Skin of body (tissue), 2 donors: ENCODE results near the gene CACNA1S. TPM values are rescaled to one million over a fixed set of nuclear protein-coding genes. Genes with fewer than 3 reads are reported as not detected.

Experiments
- DNase-seq: peaks from one replicate; lab custom pipeline; 2025; lab: John Stamatoyannopoulos, UW
- total RNA-seq: library from RNA; depleted of rRNA; stranded (reverse); fragments of >200 nt; gene quantifications from one replicate; pipeline ENCODE4 v1.2.3, GENCODE V29; 2014

The CACNA1S gene
- total RNA-seq, 1 donor from 2014 or later = 5.3 TPM

DNA sequence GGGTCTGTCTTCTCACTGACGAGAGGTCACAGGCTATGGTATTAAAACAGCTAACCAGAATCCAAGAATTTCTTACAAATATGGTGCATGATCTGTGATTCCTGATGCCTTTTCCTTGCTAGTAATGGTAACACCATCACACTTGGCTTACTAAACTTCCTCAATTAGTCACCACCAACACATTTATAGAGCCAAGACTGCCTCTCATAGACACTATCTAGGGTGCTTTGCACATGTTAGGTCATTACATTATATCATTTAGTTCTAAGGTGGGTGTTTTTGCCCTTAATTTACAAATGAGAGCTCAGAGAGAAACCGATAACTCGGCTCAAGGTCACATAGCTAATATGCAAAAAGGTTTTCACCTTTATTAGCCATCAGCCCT, 97.4 kb downstream of the CACNA1S start:
- no peak for DNase-seq

DNA sequence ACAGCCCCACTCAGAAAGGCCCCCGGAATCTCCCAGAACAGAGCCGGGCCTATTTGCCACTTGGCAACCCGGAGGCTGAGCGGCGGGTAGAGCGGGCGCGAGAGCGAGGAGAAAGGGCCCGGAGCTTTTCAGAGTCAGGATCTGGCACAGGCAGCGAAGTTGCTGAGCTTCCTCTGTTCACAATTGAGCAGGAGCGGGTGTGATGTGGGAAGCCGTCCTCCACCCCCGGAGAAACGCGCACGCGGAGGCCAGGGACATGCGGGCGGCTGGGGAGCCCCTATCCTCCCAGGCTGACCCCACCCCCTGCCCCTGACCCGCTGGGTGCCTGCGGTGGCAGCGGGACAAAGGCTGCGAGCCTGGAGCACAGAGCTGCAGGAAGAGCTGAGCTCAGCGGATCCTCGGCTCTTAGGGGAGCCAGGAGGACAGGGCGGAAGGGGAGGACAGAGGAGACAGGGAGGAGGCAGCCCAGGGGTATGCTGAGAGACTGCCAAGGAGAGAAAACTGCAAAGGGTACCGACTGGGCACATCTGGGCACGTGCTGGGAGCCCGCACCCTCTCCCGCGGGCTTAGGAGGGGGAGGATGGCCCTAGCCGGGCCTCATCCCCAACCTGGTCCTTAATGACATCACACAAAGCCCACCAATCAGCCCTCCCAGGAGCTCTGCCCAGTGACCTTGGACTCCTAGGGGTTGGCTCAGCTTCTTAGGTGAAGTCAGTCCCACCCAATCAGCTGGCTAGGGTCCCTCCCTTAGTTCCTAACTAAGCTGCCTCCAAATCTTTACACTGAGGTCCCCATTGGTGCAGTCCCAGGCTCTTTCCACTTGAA, 98.0 kb downstream of the CACNA1S start:
- DNase-seq = no peak

DNA sequence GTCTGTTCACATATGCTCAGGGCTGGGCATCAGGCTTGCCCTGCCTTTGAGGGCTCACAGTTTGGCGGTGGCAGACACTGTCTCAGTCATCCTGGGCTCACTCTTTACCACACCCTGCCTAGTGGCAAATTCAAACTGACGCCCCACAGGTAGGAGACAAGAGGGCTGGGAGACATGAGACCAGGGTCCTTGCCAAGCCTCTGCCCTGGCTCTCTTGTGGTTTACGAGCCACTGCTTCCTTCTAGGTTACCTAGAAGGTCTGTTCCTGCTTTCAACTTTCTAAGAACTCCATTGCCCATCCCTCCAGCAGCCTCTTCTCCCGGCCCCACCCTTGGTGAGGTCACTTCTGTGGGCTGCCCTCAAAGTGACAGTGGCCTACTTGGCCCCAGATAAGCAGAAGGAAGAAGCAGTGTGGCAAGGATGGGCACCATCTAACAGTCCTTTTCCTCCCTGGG, 99.2 kb downstream of the CACNA1S start:
- no peak for DNase-seq

GRCh38 chr1:201011616-201012015, 100.6 kb downstream of the CACNA1S start:
- no peak for DNase-seq

GRCh38 chr1:201009962-201010645, 102.1 kb downstream of the CACNA1S start:
- no peak for DNase-seq

- no peak for DNase-seq
Observed at GRCh38 chr1:201008666-201009360, 103.4 kb downstream of the CACNA1S start.

DNA sequence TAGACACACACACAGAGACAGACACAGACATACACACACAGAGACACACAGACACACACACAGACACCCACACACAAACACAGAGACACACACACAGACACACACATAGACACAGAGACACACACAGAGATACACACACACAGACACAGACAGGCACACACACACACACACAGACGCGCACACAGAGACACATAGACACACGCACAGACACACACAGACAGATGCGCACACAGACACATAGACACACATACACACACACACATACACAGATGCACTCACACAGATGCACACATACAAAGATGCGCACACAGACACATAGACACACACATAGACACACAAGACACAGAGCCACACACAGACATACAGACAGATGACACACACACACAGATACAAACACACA, 104.7 kb downstream of the CACNA1S start:
- DNase-seq = no peak

- DNase-seq = no peak
Observed at GRCh38 chr1:201006450-201006849, 105.8 kb downstream of the CACNA1S start.

GRCh38 chr1:201004732-201005131, 107.5 kb downstream of the CACNA1S start:
- DNase-seq = no peak

DNA sequence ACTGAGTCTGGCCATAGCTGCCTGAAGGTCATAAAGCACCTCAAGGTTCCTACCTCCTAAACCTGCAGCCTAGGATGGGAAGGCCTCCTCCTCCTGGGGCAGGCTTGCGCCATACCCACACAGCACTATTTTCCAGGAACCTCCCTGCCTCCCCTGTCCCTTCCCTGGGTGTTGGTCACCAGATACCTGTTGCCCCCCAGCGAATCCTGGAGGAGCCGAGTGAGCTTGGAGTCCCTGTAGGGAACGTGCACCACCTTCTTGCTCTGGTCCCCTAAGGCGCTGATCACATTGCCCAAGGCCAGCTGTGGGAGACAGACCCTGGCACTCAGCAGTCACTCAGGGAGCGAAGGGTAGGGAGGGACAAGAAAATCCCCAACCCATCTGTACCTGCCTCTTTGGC, 108.1 kb downstream of the CACNA1S start:
- DNase-seq = no peak

DNA sequence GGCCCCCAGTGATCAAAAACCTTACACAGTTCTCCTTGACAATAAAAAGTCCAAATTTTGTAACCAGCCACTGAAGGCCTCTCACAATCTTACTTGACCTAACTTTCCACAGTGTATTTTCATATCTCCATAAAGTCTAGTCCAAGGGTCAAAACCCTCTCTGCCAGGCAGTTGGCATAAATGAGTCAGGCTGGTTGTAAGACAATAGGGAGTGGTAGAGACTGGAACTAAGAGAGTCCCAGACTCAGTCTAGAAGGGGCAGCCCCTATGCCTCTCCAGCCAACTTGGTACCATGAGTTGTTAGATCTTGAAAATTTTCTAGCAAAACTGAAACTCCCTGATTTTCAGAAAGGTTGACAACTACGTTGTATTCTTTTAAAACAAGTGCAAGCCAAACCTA, 109.7 kb downstream of the CACNA1S start:
- no peak for DNase-seq

DNA sequence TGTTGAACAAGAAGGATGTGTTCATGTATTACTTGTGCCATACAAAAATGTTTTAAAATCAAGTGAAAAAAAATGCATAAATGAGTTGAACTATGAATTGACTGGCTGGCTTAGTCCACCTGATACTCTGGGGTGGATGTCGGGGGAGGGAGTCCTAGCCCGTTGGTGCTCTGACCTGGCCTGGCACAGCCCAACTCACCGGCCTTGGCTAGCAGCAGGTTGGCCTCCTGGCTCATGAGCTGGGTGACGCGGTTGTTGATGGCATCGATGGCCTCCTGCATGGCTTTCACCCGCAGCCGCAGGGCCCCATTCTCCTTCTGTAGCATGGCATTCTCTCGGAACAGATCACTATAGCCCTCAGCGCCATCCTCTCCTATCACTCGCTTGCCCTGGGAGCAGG, 110.3 kb downstream of the CACNA1S start:
- DNase-seq = no peak

DNA sequence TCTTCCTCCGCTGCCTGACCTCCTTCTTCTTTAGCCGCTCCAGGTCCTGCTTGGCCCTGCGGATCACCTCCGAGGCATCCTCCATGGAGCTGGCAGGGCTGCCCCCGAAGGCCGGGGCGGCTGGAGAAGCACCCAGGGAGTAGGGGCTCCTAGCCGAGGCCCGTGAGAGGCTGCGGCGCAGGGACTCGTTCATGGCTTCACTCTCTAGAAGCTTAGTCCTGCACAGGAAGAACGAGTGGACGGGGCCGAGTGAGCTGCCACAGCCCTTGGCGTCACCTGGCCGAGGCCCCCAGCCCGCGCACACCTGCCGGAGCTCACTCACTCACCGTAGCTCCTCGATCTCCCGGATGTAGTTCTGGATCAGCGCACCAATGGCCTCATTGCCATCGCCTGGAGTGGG, 111.8 kb downstream of the CACNA1S start:
- no peak for DNase-seq

- DNase-seq = no peak
Observed at GRCh38 chr1:200999667-201000066, 112.6 kb downstream of the CACNA1S start.

DNA sequence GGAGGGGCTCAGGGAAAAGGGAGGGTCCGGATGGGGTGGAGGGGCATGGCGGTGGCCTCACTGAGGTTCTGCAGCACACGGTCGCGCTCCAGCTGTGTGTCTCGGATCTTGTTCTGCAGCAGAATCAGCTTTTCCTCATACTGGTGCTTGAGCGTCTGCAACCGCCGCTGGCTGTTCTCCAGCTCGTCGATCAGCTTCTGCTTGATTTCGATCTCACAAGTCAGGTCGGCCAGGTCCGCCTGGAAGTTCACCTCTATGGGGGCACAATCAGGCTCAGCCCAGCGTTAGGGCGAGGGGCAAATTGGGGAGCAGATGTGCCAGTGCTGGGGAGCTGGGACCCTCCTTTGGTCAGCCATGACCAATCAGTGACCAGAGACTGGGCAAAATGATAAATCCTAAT, 113.9 kb downstream of the CACNA1S start:
- DNase-seq = no peak

GRCh38 chr1:200992382-200993048, 119.7 kb downstream of the CACNA1S start:
- DNase-seq = no peak

DNA sequence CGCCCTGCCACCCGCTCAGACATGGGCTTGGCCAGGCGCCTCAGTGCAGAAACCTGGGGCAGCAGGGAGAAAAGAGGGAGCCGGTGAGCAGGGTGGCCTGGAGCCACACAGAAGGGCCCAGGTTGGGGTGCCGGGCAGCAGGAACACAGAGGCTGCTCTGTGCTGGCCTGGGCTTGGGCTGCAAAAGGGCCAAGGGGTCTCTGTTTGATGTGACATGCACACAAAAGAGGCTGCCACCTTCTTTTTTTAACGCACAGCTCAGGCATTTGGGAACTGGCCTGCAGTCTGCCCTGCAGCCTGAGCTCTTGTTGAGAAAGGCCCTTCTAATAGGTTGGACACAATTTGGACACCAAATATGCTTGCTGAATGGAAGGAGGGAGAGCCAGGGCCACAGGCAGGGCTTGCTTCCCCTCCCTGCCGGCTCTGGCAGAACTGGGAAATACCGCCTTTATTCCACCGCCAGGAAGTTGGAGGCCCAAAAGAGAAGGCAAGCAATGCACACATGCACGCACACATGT, 121.1 kb downstream of the CACNA1S start:
- DNase-seq = no peak

DNA sequence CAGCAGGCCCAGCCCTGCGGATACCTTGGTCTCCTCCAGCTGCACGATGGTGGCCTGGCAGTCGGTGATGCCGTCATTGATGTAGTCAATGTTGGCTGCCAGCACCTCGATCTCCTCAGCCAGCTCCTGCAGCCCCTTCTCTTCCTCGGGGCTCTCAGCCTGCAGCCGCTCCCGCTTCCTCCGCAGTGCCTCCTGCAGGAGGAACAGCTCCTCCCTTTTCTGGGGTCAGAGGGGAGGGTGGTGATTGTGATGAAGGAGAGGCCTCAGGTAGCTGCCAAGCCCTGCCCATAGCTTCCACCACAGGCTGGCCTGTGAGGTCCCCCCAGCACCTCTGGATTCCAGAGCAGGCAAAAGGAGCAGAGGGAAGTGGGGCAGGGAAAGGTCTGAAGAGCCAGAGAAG, 122.1 kb downstream of the CACNA1S start:
- DNase-seq = no peak
